RWPE2 (cell line): ENCODE data around the gene SERPINB5.

Experiments
- ATAC-seq: fragments of 200-7000 bp; cut with Tn5 transposase; 3 replicates; pipeline ENCODE4 v1.9.1; 2021; ENCODE audit warnings: low read depth
- DNase-seq: peaks from one replicate; pipeline ENCODE4 v3.0.0-alpha.2; 2020; ENCODE audit warnings: low spot score
- H3K27ac ChIP-seq: fragments of 450-650 bp; 2 replicates; pipeline ENCODE4 v1.5.1; 2017; ENCODE audit warnings: mild to moderate bottlenecking; ENCODE audit not compliant: poor library complexity, severe bottlenecking
- H3K27me3 ChIP-seq: fragments of 250-450 bp; sonication (Bioruptor Pico); 2 replicates; pipeline ENCODE4 v1.5.1; 2021; ENCODE audit warnings: mild to moderate bottlenecking, moderate library complexity; ENCODE audit not compliant: insufficient read depth, poor library complexity, severe bottlenecking
- H3K36me3 ChIP-seq: fragments of 250-450 bp; sonication (Bioruptor Pico); 2 replicates; pipeline ENCODE4 v1.5.1; 2020; ENCODE audit warnings: low read depth, mild to moderate bottlenecking, moderate library complexity
- H3K4me1 ChIP-seq: fragments of 250-450 bp; sonication (Bioruptor Pico); 2 replicates; pipeline ENCODE4 v1.5.1; 2021; ENCODE audit warnings: mild to moderate bottlenecking, moderate library complexity; ENCODE audit not compliant: insufficient read depth, poor library complexity, severe bottlenecking
- H3K4me3 ChIP-seq: fragments of 250-450 bp; sonication (Bioruptor Pico); 2 replicates; pipeline ENCODE4 v1.5.1; 2021; ENCODE audit warnings: mild to moderate bottlenecking, moderate library complexity; ENCODE audit not compliant: severe bottlenecking
- H3K9me3 ChIP-seq: fragments of 250-450 bp; sonication (Bioruptor Pico); 2 replicates; pipeline ENCODE4 v1.5.1; 2021; ENCODE audit warnings: mild to moderate bottlenecking, moderate library complexity; ENCODE audit not compliant: severe bottlenecking
- CTCF ChIP-seq: fragments of 450-650 bp; IDR thresholded peaks from one replicate; pipeline ENCODE4 v1.5.1; 2017; ENCODE audit warnings: mild to moderate bottlenecking, moderate library complexity; ENCODE audit not compliant: poor library complexity, severe bottlenecking

Gene SERPINB5

GRCh38 chr18:63470751-63471150 lies 6.0 kb upstream of the SERPINB5 start:
- ATAC-seq, result no peak
- TF ChIP-seq CTCF, result no peak
- Histone ChIP-seq H3K36me3 (no peaks in the 10 kb centered on the region), H3K4me1 (peaks cover 45% of the 10 kb centered on the region), H3K9me3 (no peaks in the 10 kb centered on the region), H3K4me3 (no peak overlapping the region), H3K27me3 (no peaks in the 10 kb centered on the region), H3K27ac (peak overlapping the region; percentile 96)
- no peak for DNase-seq

GRCh38 chr18:63472380-63472779 lies 4.4 kb upstream of the SERPINB5 start:
- peak; percentile 80 for ATAC-seq
- no peak for TF ChIP-seq CTCF
- H3K27ac ChIP-seq, result peak overlapping the region; percentile 96
- H3K27me3 ChIP-seq, result no peaks in the 10 kb centered on the region
- peaks cover 2% of the 10 kb centered on the region for H3K36me3 ChIP-seq
- peaks cover 45% of the 10 kb centered on the region for H3K4me1 ChIP-seq
- DNase-seq, result no peak
- H3K4me3 ChIP-seq, result no peak overlapping the region
- H3K9me3 ChIP-seq, result no peaks in the 10 kb centered on the region

GRCh38 chr18:63477200-63477599 lies 442 bp downstream of the SERPINB5 start:
- peaks cover 50% of the 10 kb centered on the region for H3K36me3 ChIP-seq
- DNase-seq (no peak), ATAC-seq (peak; percentile 2; the same call in 1 of the 3 replicates)
- no peaks in the 10 kb centered on the region for H3K9me3 ChIP-seq
- H3K27ac ChIP-seq, result peak overlapping the region; percentile 96
- H3K4me1 ChIP-seq, result peaks cover 42% of the 10 kb centered on the region
- TF ChIP-seq CTCF, result no peak
- H3K27me3 ChIP-seq, result no peaks in the 10 kb centered on the region
- H3K4me3 ChIP-seq, result peak overlapping the region; percentile 57

- Histone ChIP-seq H3K36me3 (peaks cover 58% of the 10 kb centered on the region), H3K27ac (peak overlapping the region; percentile 96), H3K9me3 (no peaks in the 10 kb centered on the region), H3K4me3 (peak overlapping the region; percentile 57), H3K4me1 (peaks cover 42% of the 10 kb centered on the region), H3K27me3 (no peaks in the 10 kb centered on the region)
- no peak for TF ChIP-seq CTCF
- DNase-seq (no peak), ATAC-seq (peak; percentile 40)
Measured at GRCh38 chr18:63477968-63478367, 1.2 kb downstream of the SERPINB5 start.

GRCh38 chr18:63479826-63480225 lies 3.1 kb downstream of the SERPINB5 start:
- Histone ChIP-seq H3K4me1 (peaks cover 40% of the 10 kb centered on the region), H3K27ac (peak overlapping the region; percentile 96), H3K9me3 (no peaks in the 10 kb centered on the region), H3K4me3 (peak overlapping the region; percentile 57), H3K27me3 (no peaks in the 10 kb centered on the region), H3K36me3 (peaks cover 76% of the 10 kb centered on the region)
- DNase-seq (no peak), ATAC-seq (no peak)
- no peak for TF ChIP-seq CTCF
